ENCODE data around the gene CEP41.

The CEP41 gene

GRCh38 chr7:130417213-130417612 lies 23.6 kb downstream of the CEP41 start:
- no peak for DNase-seq

- no peak for DNase-seq
These were observed 25.8 kb downstream of the CEP41 start for GRCh38 chr7:130415006-130415405.

- no peak for DNase-seq
These were observed 27.6 kb downstream of the CEP41 start for GRCh38 chr7:130413201-130413600.

- no peak for DNase-seq
These were observed 29.8 kb downstream of the CEP41 start for GRCh38 chr7:130410868-130411541.

GRCh38 chr7:130409712-130410072 lies 31.1 kb downstream of the CEP41 start:
- no peak for DNase-seq

- no peak for DNase-seq
These were observed 31.6 kb downstream of the CEP41 start for GRCh38 chr7:130409067-130409711.

GRCh38 chr7:130405003-130405402 lies 35.8 kb downstream of the CEP41 start:
- no peak for DNase-seq

GRCh38 chr7:130401578-130401977 lies 39.2 kb downstream of the CEP41 start:
- DNase-seq: no peak

GRCh38 chr7:130401101-130401500 lies 39.7 kb downstream of the CEP41 start:
- DNase-seq: no peak

GRCh38 chr7:130400120-130400572 lies 40.7 kb downstream of the CEP41 start:
- no peak for DNase-seq

- DNase-seq: no peak
These were observed 42.2 kb downstream of the CEP41 start for GRCh38 chr7:130398526-130399090.

- DNase-seq: no peak
These were observed 43.1 kb downstream of the CEP41 start for GRCh38 chr7:130397758-130398073.

- no peak for DNase-seq
These were observed 43.6 kb downstream of the CEP41 start for GRCh38 chr7:130397051-130397757.

GRCh38 chr7:130396109-130396508 lies 44.7 kb downstream of the CEP41 start:
- DNase-seq: no peak

GRCh38 chr7:130395421-130395820 lies 45.4 kb downstream of the CEP41 start:
- DNase-seq: no peak

- no peak for DNase-seq
These were observed 46.2 kb downstream of the CEP41 start for GRCh38 chr7:130394421-130395195.

- no peak for DNase-seq
These were observed 46.9 kb downstream of the CEP41 start for GRCh38 chr7:130393841-130394411.

GRCh38 chr7:130393101-130393561 lies 47.7 kb downstream of the CEP41 start:
- DNase-seq: no peak

GRCh38 chr7:130390486-130390885 lies 50.3 kb downstream of the CEP41 start:
- no peak for DNase-seq

- DNase-seq: no peak
These were observed 52.1 kb downstream of the CEP41 start for GRCh38 chr7:130388671-130389070.

- no peak for DNase-seq
These were observed 53.0 kb downstream of the CEP41 start for GRCh38 chr7:130387628-130388403.

- DNase-seq: no peak
These were observed 53.5 kb downstream of the CEP41 start for GRCh38 chr7:130387306-130387627.

Data from right forelimb (tissue), 1 donor.